Neural progenitor cell (in vitro differentiated cells): Measurements from ENCODE around the gene MRPL19. TPM values are rescaled to one million over a fixed set of nuclear protein-coding genes. Genes with fewer than 3 reads are reported as not detected.

Experiments
- DNase-seq: peaks from one replicate; pipeline ENCODE4 v3.0.0-alpha.2; 2016; ENCODE audit warnings: low spot score
- H2AFZ ChIP-seq: fragments of 200-600 bp; sonication (generic); replicated peaks from 2 replicates; pipeline ENCODE4 v1.6.1; 2016; ENCODE audit warnings: antibody characterized with exemption
- H3F3A ChIP-seq: fragments of 200-600 bp; sonication (generic); 2 replicates; pipeline ENCODE4 v1.6.1; 2016; ENCODE audit warnings: antibody characterized with exemption, low read depth
- H3K27ac ChIP-seq: fragments of 200-600 bp; sonication (generic); 2 replicates; pipeline ENCODE4 v1.5.1; 2016; ENCODE audit warnings: mild to moderate bottlenecking
- H3K27me3 ChIP-seq: fragments of 200-600 bp; sonication (generic); 2 replicates; pipeline ENCODE4 v1.6.1; 2016; ENCODE audit warnings: mild to moderate bottlenecking, moderate library complexity
- H3K36me3 ChIP-seq: fragments of 200-600 bp; sonication (generic); 2 replicates; pipeline ENCODE4 v1.5.1; 2016
- H3K4me1 ChIP-seq: fragments of 200-600 bp; sonication (generic); 2 replicates; pipeline ENCODE4 v1.6.1; 2016; ENCODE audit warnings: mixed run types
- H3K4me2 ChIP-seq: fragments of 200-600 bp; sonication (generic); 2 replicates; pipeline ENCODE4 v1.6.1; 2016
- H3K4me3 ChIP-seq: fragments of 200-600 bp; sonication (generic); 2 replicates; pipeline ENCODE4 v1.5.1; 2016
- H3K79me2 ChIP-seq: fragments of 200-600 bp; sonication (generic); 2 replicates; pipeline ENCODE4 v1.6.1; 2016; ENCODE audit warnings: low read depth
- H3K9ac ChIP-seq: fragments of 200-600 bp; sonication (generic); 2 replicates; pipeline ENCODE4 v1.6.1; 2016
- H3K9me3 ChIP-seq: fragments of 200-600 bp; sonication (generic); 2 replicates; pipeline ENCODE4 v1.5.1; 2016; ENCODE audit warnings: low read depth
- H4K20me1 ChIP-seq: fragments of 200-600 bp; sonication (generic); 2 replicates; pipeline ENCODE4 v1.6.1; 2016; ENCODE audit warnings: low read depth
- H3K27ac Mint-ChIP-seq: 3 replicates; pipeline ENCODE4 v1.8.0; 2021; ENCODE audit warnings: mixed read lengths
- H3K27me3 Mint-ChIP-seq: 2 replicates; pipeline ENCODE4 v1.8.0; 2022; ENCODE audit warnings: low read depth, mild to moderate bottlenecking, inconsistent platforms, moderate library complexity, mixed read lengths; ENCODE audit not compliant: insufficient read depth
- H3K36me3 Mint-ChIP-seq: 3 replicates; pipeline ENCODE4 v1.8.0; 2021; ENCODE audit warnings: mixed read lengths
- H3K4me1 Mint-ChIP-seq: 3 replicates; pipeline ENCODE4 v1.8.0; 2021; ENCODE audit warnings: mixed read lengths
- H3K4me3 Mint-ChIP-seq: 3 replicates; pipeline ENCODE4 v1.8.0; 2021; ENCODE audit warnings: mild to moderate bottlenecking, moderate library complexity, mixed read lengths
- H3K9me3 Mint-ChIP-seq: 3 replicates; pipeline ENCODE4 v1.8.0; 2020; ENCODE audit warnings: mixed read lengths
- CTCF ChIP-seq: fragments of 200-600 bp; sonication (generic); IDR thresholded peaks from 2 replicates; pipeline ENCODE4 v1.5.1; 2017; ENCODE audit warnings: antibody characterized with exemption, mild to moderate bottlenecking
- EZH2 ChIP-seq: fragments of 200-600 bp; sonication (generic); IDR thresholded peaks from 2 replicates; pipeline ENCODE4 v1.6.1; 2017; ENCODE audit warnings: antibody characterized with exemption, mild to moderate bottlenecking, moderate library complexity
- EZH2phosphoT487 ChIP-seq: fragments of 200-600 bp; sonication (generic); IDR thresholded peaks from 2 replicates; pipeline ENCODE4 v1.6.1; 2017; ENCODE audit warnings: antibody characterized with exemption
- total RNA-seq: library from RNA; depleted of rRNA; stranded (reverse); fragments of >200 nt; gene quantifications from 2 replicates; pipeline ENCODE4 v1.2.3, GENCODE V29; 2015; ENCODE audit warnings: low replicate concordance

Gene MRPL19
- total RNA-seq, 1 donor from 2014 or later: 80.4 TPM

GRCh38 chr2:75688196-75688595, 41.6 kb downstream of the MRPL19 start:
- Histone ChIP-seq H3K36me3 (peaks cover 23% of the 10 kb centered on the region), H3K4me1 (no peaks in the 10 kb centered on the region), H4K20me1 (no peaks in the 10 kb centered on the region), H3K27ac (no peak overlapping the region), H2AFZ (no peak overlapping the region), H3F3A (no peaks in the 10 kb centered on the region), H3K4me3 (no peak overlapping the region), H3K9ac (no peak overlapping the region), H3K27me3 (no peaks in the 10 kb centered on the region), H3K4me2 (no peak overlapping the region), H3K79me2 (no peaks in the 10 kb centered on the region), H3K9me3 (no peaks in the 10 kb centered on the region)
- H3K4me3 Mint-ChIP-seq: no peak overlapping the region
- H3K27ac Mint-ChIP-seq: no peak overlapping the region
- H3K27me3 Mint-ChIP-seq: peaks cover 2% of the 10 kb centered on the region
- DNase-seq: no peak
- no peaks in the 10 kb centered on the region for H3K4me1 Mint-ChIP-seq
- H3K9me3 Mint-ChIP-seq: peaks cover 4% of the 10 kb centered on the region
- H3K36me3 Mint-ChIP-seq: peaks cover 31% of the 10 kb centered on the region
- TF ChIP-seq EZH2phosphoT487 (no peak), EZH2 (no peak), CTCF (no peak)

GRCh38 chr2:75698918-75699317, 52.3 kb downstream of the MRPL19 start:
- no peaks in the 10 kb centered on the region for H3K4me1 Mint-ChIP-seq
- no peak for DNase-seq
- no peak for TF ChIP-seq CTCF
- TF ChIP-seq EZH2: no peak
- no peak for TF ChIP-seq EZH2phosphoT487
- no peaks in the 10 kb centered on the region for H3K4me1 ChIP-seq
- no peak overlapping the region for H3K4me2 ChIP-seq
- H3K27me3 ChIP-seq: no peaks in the 10 kb centered on the region
- H3F3A ChIP-seq: no peaks in the 10 kb centered on the region
- no peak overlapping the region for H3K9ac ChIP-seq
- H3K27me3 Mint-ChIP-seq: no peaks in the 10 kb centered on the region
- H3K9me3 ChIP-seq: no peaks in the 10 kb centered on the region
- H3K36me3 Mint-ChIP-seq: peaks cover 42% of the 10 kb centered on the region
- H3K27ac Mint-ChIP-seq: no peak overlapping the region
- no peaks in the 10 kb centered on the region for H3K9me3 Mint-ChIP-seq
- no peaks in the 10 kb centered on the region for H4K20me1 ChIP-seq
- no peak overlapping the region for H3K4me3 Mint-ChIP-seq
- no peak overlapping the region for H2AFZ ChIP-seq
- H3K4me3 ChIP-seq: no peak overlapping the region
- peaks cover 48% of the 10 kb centered on the region for H3K36me3 ChIP-seq
- H3K27ac ChIP-seq: no peak overlapping the region
- H3K79me2 ChIP-seq: no peaks in the 10 kb centered on the region

DNA sequence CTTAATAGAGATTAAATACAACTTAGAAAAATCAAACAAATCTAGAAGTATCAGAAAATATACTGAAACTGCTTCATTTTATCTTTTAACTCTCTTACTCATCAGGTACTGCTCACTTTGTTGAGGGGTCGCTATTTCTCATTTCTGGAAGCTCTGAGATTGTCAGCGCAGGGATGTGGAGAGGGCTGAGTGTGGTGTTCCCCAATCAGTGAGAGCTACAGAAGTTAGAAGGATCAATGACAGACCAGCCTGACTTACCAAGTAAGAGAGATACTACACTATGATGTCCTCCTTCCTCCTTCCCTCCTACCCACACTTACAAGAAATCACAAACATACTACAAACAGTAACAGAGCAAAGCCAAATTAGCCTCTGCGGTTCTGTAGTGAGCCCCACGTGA, 56.0 kb downstream of the MRPL19 start:
- TF ChIP-seq CTCF: no peak
- no peak for TF ChIP-seq EZH2phosphoT487
- no peak for TF ChIP-seq EZH2
- H3K27me3 ChIP-seq: no peaks in the 10 kb centered on the region
- no peak overlapping the region for H3K27ac Mint-ChIP-seq
- peaks cover 20% of the 10 kb centered on the region for H3K36me3 ChIP-seq
- no peaks in the 10 kb centered on the region for H3K4me1 Mint-ChIP-seq
- no peak overlapping the region for H2AFZ ChIP-seq
- peaks cover 4% of the 10 kb centered on the region for H3K79me2 ChIP-seq
- no peak overlapping the region for H3K4me3 ChIP-seq
- no peaks in the 10 kb centered on the region for H3K9me3 ChIP-seq
- H3K4me3 Mint-ChIP-seq: no peak overlapping the region
- H3F3A ChIP-seq: no peaks in the 10 kb centered on the region
- peaks cover 47% of the 10 kb centered on the region for H3K36me3 Mint-ChIP-seq
- no peak overlapping the region for H3K4me2 ChIP-seq
- H3K27me3 Mint-ChIP-seq: no peaks in the 10 kb centered on the region
- H3K9me3 Mint-ChIP-seq: no peaks in the 10 kb centered on the region
- H3K27ac ChIP-seq: no peak overlapping the region
- H3K4me1 ChIP-seq: no peaks in the 10 kb centered on the region
- no peak overlapping the region for H3K9ac ChIP-seq
- no peak for DNase-seq
- H4K20me1 ChIP-seq: no peaks in the 10 kb centered on the region
